A673 (cell line): ENCODE measurements around the gene CDON. TPM values are rescaled to one million over a fixed set of nuclear protein-coding genes. Genes with fewer than 3 reads are reported as not detected.

ENCODE experiments used
- BruUV-seq: library from RNA; stranded (reverse); fragments of 400-500 nt; replicated peaks from 2 replicates; lab custom pipeline; 2021; lab: Mats Ljungman, UMichigan
- CTCF ChIA-PET: fragments of 300-600 bp; sonication (Branson Sonifier 250); formaldehyde crosslinking; loops from one replicate; lab custom pipeline; 2022; ENCODE audit warnings: antibody characterized with exemption; lab: Charles Lee
- POLR2A ChIA-PET: fragments of 300-600 bp; sonication (Branson Sonifier 250); formaldehyde crosslinking; loops from one replicate; lab custom pipeline; 2022; ENCODE audit warnings: antibody characterized with exemption; ENCODE audit not compliant: low non-redundant PET; lab: Charles Lee
- DNase-seq: peaks from one replicate; pipeline ENCODE4 v3.0.0-alpha.2; 2015; ENCODE audit warnings: low spot score
- H3K27ac ChIP-seq: fragments of 200-600 bp; sonication (generic); 2 replicates; pipeline ENCODE4 v1.5.1; 2016; ENCODE audit warnings: mixed run types, low read depth, mild to moderate bottlenecking, mixed read lengths, antibody characterized with exemption, low read length; ENCODE audit not compliant: poor library complexity, severe bottlenecking
- H3K27me3 ChIP-seq: fragments of 200-600 bp; sonication (generic); replicated peaks from 2 replicates; pipeline ENCODE4 v1.6.1; 2017; ENCODE audit warnings: mixed run types, low read depth, mild to moderate bottlenecking, mixed read lengths, antibody characterized with exemption, low read length; ENCODE audit not compliant: insufficient read depth, poor library complexity
- H3K36me3 ChIP-seq: fragments of 200-600 bp; sonication (generic); 2 replicates; pipeline ENCODE4 v1.6.1; 2016; ENCODE audit warnings: mixed run types, mild to moderate bottlenecking, mixed read lengths, antibody characterized with exemption, low read length; ENCODE audit not compliant: insufficient read depth, poor library complexity, severe bottlenecking
- H3K4me1 ChIP-seq: fragments of 200-600 bp; sonication (generic); 2 replicates; pipeline ENCODE4 v1.6.1; 2017; ENCODE audit warnings: mixed run types, mild to moderate bottlenecking, mixed read lengths, antibody characterized with exemption, low read length; ENCODE audit not compliant: insufficient read depth, poor library complexity, severe bottlenecking
- H3K4me3 ChIP-seq: fragments of 200-600 bp; sonication (generic); 2 replicates; pipeline ENCODE4 v1.5.1; 2016; ENCODE audit warnings: low read depth, mixed run types, mild to moderate bottlenecking, mixed read lengths, low read length; ENCODE audit not compliant: poor library complexity, severe bottlenecking
- H3K9me3 ChIP-seq: fragments of 200-600 bp; sonication (generic); 2 replicates; pipeline ENCODE4 v1.6.1; 2016; ENCODE audit warnings: mixed run types, low read depth, mild to moderate bottlenecking, mixed read lengths, antibody characterized with exemption, low read length; ENCODE audit not compliant: poor library complexity, severe bottlenecking
- CTCF ChIP-seq: fragments of 300-800, 200-600 bp; sonication (generic); conservative IDR thresholded peaks from 2 replicates; pipeline ENCODE4 v1.5.1; 2017; ENCODE audit warnings: low read depth, mild to moderate bottlenecking, antibody characterized with exemption, low read length, moderate library complexity, mixed read lengths
- EZH2 ChIP-seq: fragments of 200-600 bp; sonication (generic); IDR thresholded peaks from 2 replicates; pipeline ENCODE4 v1.6.1; 2017; ENCODE audit warnings: borderline replicate concordance, low read depth, mild to moderate bottlenecking, mixed read lengths, antibody characterized with exemption, low read length; ENCODE audit not compliant: poor library complexity, severe bottlenecking
- intact Hi-C: fragments of 100-400 bp; cut with micrococcal nuclease; formaldehyde crosslinking; loops from one replicate; pipeline ENCODE4 v1.10.0; 2022; ENCODE audit not compliant: unreplicated experiment
- total RNA-seq: library from RNA; stranded (reverse); gene quantifications from 2 replicates; pipeline ENCODE4 v1.2.3, GENCODE V29; 2021

The CDON gene
- total RNA-seq, 1 experiment from 2014 or later = 25.3 TPM

DNA sequence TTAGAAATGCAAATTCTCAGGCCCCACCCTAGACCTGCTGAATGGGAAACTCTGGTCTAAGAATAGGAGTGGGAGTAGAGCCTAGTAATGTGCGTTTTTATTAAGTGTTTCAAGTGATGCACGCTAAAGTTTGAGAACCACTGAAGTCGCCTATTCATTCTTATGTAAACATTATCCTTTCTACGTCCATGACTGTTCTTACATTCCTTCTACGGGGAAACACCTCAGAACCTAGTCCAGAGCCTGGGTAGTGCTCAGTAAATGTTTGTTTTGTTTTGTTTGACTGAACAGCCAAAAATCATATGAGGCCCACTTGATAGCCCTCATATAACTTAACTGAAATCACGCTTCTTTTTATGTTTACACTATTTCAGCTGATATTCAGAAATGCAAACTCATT lies 87.0 kb downstream of the CDON start:
- no peak overlapping the region for H3K4me3 ChIP-seq
- no peak overlapping the region for H3K27ac ChIP-seq
- no peaks in the 10 kb centered on the region for H3K27me3 ChIP-seq
- H3K4me1 ChIP-seq = peaks cover 30% of the 10 kb centered on the region
- TF ChIP-seq CTCF (no peak), EZH2 (no peak)
- CTCF ChIA-PET = no interaction called here
- POLR2A ChIA-PET = no interaction called here
- H3K36me3 ChIP-seq = no peaks in the 10 kb centered on the region
- no peak for DNase-seq
- no TSS peak for BruUV-seq
- intact Hi-C loops = no loop called here
- H3K9me3 ChIP-seq = no peaks in the 10 kb centered on the region

DNA sequence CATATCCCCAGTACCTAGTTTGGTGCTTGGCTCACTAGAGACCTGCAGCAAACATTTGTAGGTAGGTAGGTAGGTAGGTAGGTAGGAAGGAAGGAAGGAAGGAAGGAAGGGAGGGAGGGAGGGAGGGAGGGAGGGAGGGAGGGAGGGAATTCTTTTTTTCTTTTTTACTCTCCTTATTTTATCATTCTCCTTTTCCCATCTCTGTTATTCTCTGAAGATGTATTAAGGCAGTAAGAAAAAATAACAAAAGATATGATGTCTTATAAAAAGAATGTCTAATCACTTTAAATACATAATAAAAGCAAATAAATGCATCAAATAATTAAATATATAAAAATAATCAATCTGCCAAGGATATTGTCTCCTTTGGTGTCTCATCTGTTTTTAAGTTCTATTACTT lies 88.4 kb downstream of the CDON start:
- ChIA-PET CTCF (no interaction called here), POLR2A (no interaction called here)
- DNase-seq = no peak
- intact Hi-C loops = no loop called here
- Histone ChIP-seq H3K4me3 (no peak overlapping the region), H3K9me3 (no peaks in the 10 kb centered on the region), H3K36me3 (no peaks in the 10 kb centered on the region), H3K27ac (no peak overlapping the region), H3K4me1 (peaks cover 17% of the 10 kb centered on the region), H3K27me3 (no peaks in the 10 kb centered on the region)
- BruUV-seq = no TSS peak
- TF ChIP-seq CTCF (no peak), EZH2 (no peak)

DNA sequence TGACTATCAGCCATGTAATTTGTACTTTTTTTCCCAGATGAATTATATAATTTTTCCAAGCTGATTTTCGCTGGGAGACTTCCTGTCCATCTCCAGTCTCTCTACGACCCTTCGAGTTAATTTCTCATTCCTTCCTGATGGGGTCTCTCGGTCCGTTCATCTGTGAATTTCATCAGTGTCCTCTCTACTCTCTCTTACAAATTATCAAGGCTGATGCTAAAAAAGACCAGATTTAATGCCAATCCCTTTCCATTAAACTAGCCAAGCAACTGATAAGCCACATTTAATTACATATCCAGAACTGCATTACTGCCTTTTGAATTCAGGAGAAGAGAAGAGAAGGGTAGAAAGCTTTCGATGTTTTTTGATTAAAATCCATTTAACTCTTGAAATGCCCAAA lies 91.0 kb downstream of the CDON start:
- TF ChIP-seq EZH2 = no peak
- TF ChIP-seq CTCF = no peak
- no peak overlapping the region for H3K4me3 ChIP-seq
- intact Hi-C loops = no loop called here
- ChIA-PET CTCF (no interaction called here), POLR2A (no interaction called here)
- no peak for DNase-seq
- H3K27me3 ChIP-seq = no peaks in the 10 kb centered on the region
- H3K4me1 ChIP-seq = no peaks in the 10 kb centered on the region
- no peak overlapping the region for H3K27ac ChIP-seq
- BruUV-seq = no TSS peak
- H3K36me3 ChIP-seq = no peaks in the 10 kb centered on the region
- no peaks in the 10 kb centered on the region for H3K9me3 ChIP-seq
